Endothelial cell of umbilical vein (primary cell): ENCODE results near the gene MVB12B. TPM values are rescaled to one million over a fixed set of nuclear protein-coding genes. Genes with fewer than 3 reads are reported as not detected.

Experiments used
- BruUV-seq: library from RNA; stranded (reverse); fragments of 400-500 nt; replicated peaks from 2 replicates; lab custom pipeline; 2021; lab: Mats Ljungman, UMichigan
- CTCF ChIA-PET: fragments of 300-600, 350-600 bp; sonication (Branson Sonifier 250); formaldehyde crosslinking; loops from one replicate; lab custom pipeline; 2021; ENCODE audit warnings: antibody characterized with exemption, inconsistent platforms; lab: Charles Lee
- POLR2A ChIA-PET: fragments of 300-600, 350-600 bp; sonication (Branson Sonifier 250); formaldehyde crosslinking; loops from one replicate; lab custom pipeline; 2021; ENCODE audit warnings: antibody characterized with exemption, inconsistent platforms; lab: Charles Lee
- DNase-seq: peaks from one replicate; pipeline ENCODE4 v3.0.0-alpha.2; 2011; ENCODE audit warnings: low read depth, low spot score
- FAIRE-seq: peaks from 2 replicates; lab custom pipeline; 2011; peaks lifted over from hg19 to GRCh38; lab: Jason Lieb, UNC
- H2AFZ ChIP-seq: 2 replicates; pipeline ENCODE4 v1.6.0; 2012; ENCODE audit warnings: low read depth, low read length, control low read depth, inconsistent platforms
- H3K27ac ChIP-seq: 2 replicates; pipeline ENCODE4 v1.5.1; 2011; ENCODE audit warnings: low read depth, mild to moderate bottlenecking, control low read depth, low read length, moderate library complexity; ENCODE audit not compliant: insufficient read depth
- H3K27me3 ChIP-seq, 2 experiments: 2 replicates each; pipeline versions ENCODE4 v1.6.0 to v1.6.1; 2011; ENCODE audit warnings: low read length in 2 of 2, mixed read lengths in 1 of 2; ENCODE audit not compliant: control insufficient read depth in 2 of 2, insufficient read depth in 2 of 2
- H3K36me3 ChIP-seq, 2 experiments: 2 replicates in 1 of 2; 3 replicates in 1 of 2; pipeline ENCODE4 v1.5.1; 2011; ENCODE audit warnings: low read length in 2 of 2, mild to moderate bottlenecking in 1 of 2, moderate library complexity in 1 of 2; ENCODE audit not compliant: control insufficient read depth in 2 of 2, insufficient read depth in 2 of 2; ENCODE audit errors: extremely low read depth in 1 of 2
- H3K4me1 ChIP-seq: 3 replicates; pipeline ENCODE4 v1.5.1; 2011; ENCODE audit warnings: mild to moderate bottlenecking, low read length; ENCODE audit not compliant: control insufficient read depth, insufficient read depth; ENCODE audit errors: extremely low read depth
- H3K4me2 ChIP-seq: 2 replicates; pipeline ENCODE4 v1.6.1; 2011; ENCODE audit warnings: low read length, control low read depth, mixed read lengths; ENCODE audit not compliant: insufficient read depth
- H3K4me3 ChIP-seq, 3 experiments: fragments of 200-600 bp in 1 of 3; sonication (generic), shearing (Covaris generic) in 1 of 3; replicated peaks in 1 of 3; 2 replicates each; pipeline ENCODE4 v1.5.1; 2011 to 2016; ENCODE audit warnings: control low read depth in 3 of 3, low read length in 3 of 3, mild to moderate bottlenecking in 2 of 3, inconsistent platforms in 1 of 3, low read depth in 1 of 3, moderate library complexity in 1 of 3; ENCODE audit not compliant: insufficient read depth in 1 of 3
- H3K79me2 ChIP-seq: 2 replicates; pipeline ENCODE4 v1.6.0; 2012; ENCODE audit warnings: low read length, inconsistent platforms; ENCODE audit not compliant: control insufficient read depth, insufficient read depth
- H3K9ac ChIP-seq: replicated peaks from 2 replicates; pipeline ENCODE3; 2011; ENCODE audit warnings: low read length, control low read depth; ENCODE audit not compliant: insufficient read depth; ENCODE audit errors: extremely low read depth
- H3K9me1 ChIP-seq: replicated peaks from 3 replicates; pipeline ENCODE4 v1.6.0; 2011; ENCODE audit warnings: mild to moderate bottlenecking, low read length; ENCODE audit not compliant: control insufficient read depth, insufficient read depth; ENCODE audit errors: extremely low read depth
- H3K9me3 ChIP-seq: replicated peaks from 2 replicates; pipeline ENCODE4 v1.5.1; 2012; ENCODE audit warnings: low read length, inconsistent platforms; ENCODE audit not compliant: control insufficient read depth, insufficient read depth
- H4K20me1 ChIP-seq: replicated peaks from 2 replicates; pipeline ENCODE3; 2011; ENCODE audit warnings: mild to moderate bottlenecking, low read length; ENCODE audit not compliant: control insufficient read depth, insufficient read depth; ENCODE audit errors: extremely low read depth
- EZH2 ChIP-seq: IDR thresholded peaks from 2 replicates; pipeline ENCODE4 v1.6.1; 2012; ENCODE audit warnings: borderline replicate concordance, low read depth, mild to moderate bottlenecking, moderate library complexity, low read length, inconsistent platforms; ENCODE audit not compliant: severe bottlenecking
- FOS ChIP-seq: IDR thresholded peaks from 2 replicates; pipeline ENCODE4 v1.6.1; 2011; ENCODE audit warnings: mild to moderate bottlenecking, low read length, moderate library complexity, borderline replicate concordance; ENCODE audit not compliant: insufficient read depth
- GATA2 ChIP-seq: IDR thresholded peaks from 2 replicates; pipeline ENCODE4 v1.7.0; 2011; ENCODE audit warnings: low read depth, mild to moderate bottlenecking, moderate library complexity, mixed read lengths, low read length; ENCODE audit not compliant: insufficient read length, insufficient read depth
- JUN ChIP-seq: IDR thresholded peaks from 2 replicates; pipeline ENCODE4 v1.6.1; 2011; ENCODE audit warnings: borderline replicate concordance, low read depth; ENCODE audit not compliant: insufficient read length, insufficient read depth
- MAX ChIP-seq: IDR thresholded peaks from 2 replicates; pipeline ENCODE4 v1.6.1; 2011; ENCODE audit not compliant: insufficient read depth, insufficient read length
- MYC ChIP-seq: IDR thresholded peaks from one replicate; pipeline ENCODE4 v1.6.1; 2011; ENCODE audit warnings: mild to moderate bottlenecking, low read depth, low read length
- POLR2A ChIP-seq: IDR thresholded peaks from 2 replicates; pipeline ENCODE4 v1.6.1; 2012; ENCODE audit warnings: low read depth, mild to moderate bottlenecking, control low read depth, low read length
- POLR2AphosphoS5 ChIP-seq: IDR thresholded peaks from 2 replicates; pipeline ENCODE4 v1.6.1; 2012; ENCODE audit warnings: low read depth, mild to moderate bottlenecking, control low read depth, low read length, moderate library complexity; ENCODE audit not compliant: insufficient read depth
- dilution Hi-C: fragments of 300-500 bp; cut with MboI; formaldehyde crosslinking; loops from one replicate; pipeline ENCODE4 v1.15.0; 2019; ENCODE audit warnings: low sequenced_read_pairs; ENCODE audit not compliant: extremely low pct_ligation_motif_present
- intact Hi-C: fragments of 100-400 bp; cut with micrococcal nuclease; formaldehyde crosslinking; loops from one replicate; pipeline ENCODE4 v1.10.0; 2022
- polyA plus RNA-seq, 4 experiments: library from polyadenylated mRNA; depleted of rRNA in 3 of 4; stranded (reverse) in 3 of 4; unstranded in 1 of 4; fragments of >200 nt; gene quantifications; 2 replicates each; pipeline versions ENCODE4 v1.2.1 to v1.2.3, GENCODE V29; 2011 to 2012; ENCODE audit warnings: missing spikeins in 1 of 4
- total RNA-seq: library from RNA; stranded (reverse); gene quantifications from 2 replicates; pipeline ENCODE4 v1.2.3, GENCODE V29; 2021
- TF ChIP-seq, protein P1 (sequence below), 2 donors: IDR thresholded peaks; 1 replicate in 1 of 2; 2 replicates in 1 of 2; pipeline ENCODE4 v1.5.1; 2011; ENCODE audit warnings: low read length in 2 of 2, mild to moderate bottlenecking in 2 of 2, moderate library complexity in 2 of 2, control low read depth in 1 of 2, inconsistent platforms in 1 of 2, low read depth in 1 of 2; ENCODE audit not compliant: insufficient read depth in 1 of 2; ENCODE audit errors: extremely low read depth in 1 of 2

The MVB12B gene
- total and polyA plus RNA-seq, 2 donors (not counting 3 experiments of a cell fraction or from before 2014, with no cell fraction given) = 6.6 to 17.3 TPM

GRCh38 chr9:126448865-126449577 lies 122.4 kb downstream of the MVB12B start:
- H3K27ac ChIP-seq = no peak overlapping the region
- H3K9me1 ChIP-seq = no peaks in the 10 kb centered on the region
- H3K27me3 ChIP-seq = no peaks in the 10 kb centered on the region
- H3K9me3 ChIP-seq = no peaks in the 10 kb centered on the region
- FAIRE-seq = no peak
- H3K79me2 ChIP-seq = no peaks in the 10 kb centered on the region
- BruUV-seq = no TSS peak
- peaks cover 0 to 2% of the 10 kb centered on the region in 2 experiments for H3K36me3 ChIP-seq
- no peak overlapping the region for H3K9ac ChIP-seq
- no peak overlapping the region for H3K4me3 ChIP-seq
- TF ChIP-seq GATA2 = no peak
- TF ChIP-seq MYC = no peak
- TF ChIP-seq POLR2AphosphoS5 = no peak
- no peak for TF ChIP-seq EZH2
- TF ChIP-seq MAX = no peak
- no peak for TF ChIP-seq POLR2A
- TF ChIP-seq, protein P1, sequence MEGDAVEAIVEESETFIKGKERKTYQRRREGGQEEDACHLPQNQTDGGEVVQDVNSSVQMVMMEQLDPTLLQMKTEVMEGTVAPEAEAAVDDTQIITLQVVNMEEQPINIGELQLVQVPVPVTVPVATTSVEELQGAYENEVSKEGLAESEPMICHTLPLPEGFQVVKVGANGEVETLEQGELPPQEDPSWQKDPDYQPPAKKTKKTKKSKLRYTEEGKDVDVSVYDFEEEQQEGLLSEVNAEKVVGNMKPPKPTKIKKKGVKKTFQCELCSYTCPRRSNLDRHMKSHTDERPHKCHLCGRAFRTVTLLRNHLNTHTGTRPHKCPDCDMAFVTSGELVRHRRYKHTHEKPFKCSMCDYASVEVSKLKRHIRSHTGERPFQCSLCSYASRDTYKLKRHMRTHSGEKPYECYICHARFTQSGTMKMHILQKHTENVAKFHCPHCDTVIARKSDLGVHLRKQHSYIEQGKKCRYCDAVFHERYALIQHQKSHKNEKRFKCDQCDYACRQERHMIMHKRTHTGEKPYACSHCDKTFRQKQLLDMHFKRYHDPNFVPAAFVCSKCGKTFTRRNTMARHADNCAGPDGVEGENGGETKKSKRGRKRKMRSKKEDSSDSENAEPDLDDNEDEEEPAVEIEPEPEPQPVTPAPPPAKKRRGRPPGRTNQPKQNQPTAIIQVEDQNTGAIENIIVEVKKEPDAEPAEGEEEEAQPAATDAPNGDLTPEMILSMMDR (IDR thresholded peaks at IDR 0.05; ENCODE audit: extremely low read depth in 1 of 2, insufficient read depth in 1 of 2, low read depth in 1 of 2, low read length in 2 of 2) = no peak
- no peak for TF ChIP-seq FOS
- no peak for TF ChIP-seq JUN
- no peak overlapping the region for H3K4me2 ChIP-seq
- ChIA-PET POLR2A (no interaction called here), CTCF (interaction anchor here (0.6 to 1.8 kb wide), 2 partner anchors 7 to 278 kb away, joined by 4 read pairs; no protein-coding TSS in a partner anchor)
- H2AFZ ChIP-seq = no peak overlapping the region
- no peaks in the 10 kb centered on the region for H4K20me1 ChIP-seq
- intact Hi-C loops = no loop called here
- dilution Hi-C loops = no loop called here
- no peak for DNase-seq
- H3K4me1 ChIP-seq = no peaks in the 10 kb centered on the region
